ENCODE results near the gene DLGAP1.

The DLGAP1 gene

DNA sequence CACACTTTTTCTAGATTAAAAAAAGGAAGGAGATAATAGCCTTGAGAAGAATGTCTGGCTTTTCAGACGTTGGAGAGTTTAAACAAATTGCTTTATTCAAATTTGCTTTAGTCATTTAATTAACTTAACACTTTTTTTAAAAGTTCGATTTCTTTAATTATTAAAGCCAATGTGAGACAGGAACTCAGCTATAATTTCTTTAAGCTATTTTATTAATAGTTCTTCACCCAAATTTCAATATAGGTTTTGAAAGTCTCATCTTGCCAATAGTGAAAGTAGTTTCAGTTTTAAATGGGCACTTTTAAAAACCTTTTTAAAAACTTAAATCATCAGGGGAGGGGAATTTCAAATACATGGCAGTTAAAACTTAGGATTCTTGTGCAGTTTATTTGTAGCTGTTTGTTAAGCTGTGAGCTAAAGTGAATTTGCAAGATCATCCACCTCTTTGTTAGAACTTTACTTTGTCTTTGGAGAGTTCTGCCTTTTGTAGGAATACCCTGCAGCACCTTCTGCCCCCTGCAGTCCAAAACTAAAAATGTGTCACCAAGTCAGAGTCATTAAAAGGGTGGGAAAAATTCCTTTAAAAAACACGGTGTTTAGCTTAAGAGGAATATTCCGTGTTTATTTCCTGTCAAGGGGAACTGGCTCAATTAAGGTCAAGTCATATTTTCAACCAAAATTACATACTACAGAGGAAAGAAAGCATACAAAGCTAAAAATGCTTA, 1000.6 kb downstream of the DLGAP1 start:
- DNase-seq (ENCODE audit: low spot score), result peak; percentile 28

DNA sequence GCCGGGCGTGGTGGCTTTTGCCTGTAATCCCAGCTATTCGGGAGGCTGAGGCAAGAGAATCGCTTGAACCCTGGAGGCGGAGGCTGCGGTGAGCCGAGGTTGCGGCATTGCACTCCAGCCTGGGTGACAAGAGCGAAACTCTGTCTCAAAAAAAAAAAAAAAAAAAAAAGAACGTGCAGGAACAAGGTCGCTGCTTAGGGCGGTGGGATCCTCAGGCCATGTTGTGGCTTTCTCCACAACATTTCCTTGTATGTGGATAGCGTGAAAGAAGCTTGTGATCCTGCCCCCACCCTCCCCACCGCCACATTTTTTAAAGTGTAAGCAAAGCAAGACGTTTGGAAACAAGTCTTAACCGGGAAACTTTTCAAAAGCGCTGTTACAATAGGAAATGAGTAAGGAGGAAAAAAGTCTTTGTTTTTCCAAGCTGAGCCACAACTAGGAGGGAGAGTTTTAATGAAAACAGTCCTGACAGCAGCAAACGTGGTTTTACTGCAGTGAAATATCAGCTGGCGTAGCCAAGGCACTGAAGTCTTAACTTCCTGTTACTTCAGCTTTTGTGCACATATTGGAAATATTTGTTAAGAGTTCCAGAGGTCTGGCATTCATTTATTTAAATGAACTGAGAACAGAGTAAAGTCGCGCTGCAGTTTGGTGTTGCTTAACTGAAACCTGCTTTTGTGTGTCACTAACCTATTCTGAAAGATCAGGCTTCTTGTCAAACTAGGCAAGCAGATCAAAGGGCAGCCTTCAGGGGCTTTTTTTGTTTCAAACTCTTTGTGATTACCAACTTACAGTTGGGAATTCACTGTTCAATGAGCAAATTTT, 1001.4 kb downstream of the DLGAP1 start:
- no peak for DNase-seq (ENCODE audit: low spot score)

DNA sequence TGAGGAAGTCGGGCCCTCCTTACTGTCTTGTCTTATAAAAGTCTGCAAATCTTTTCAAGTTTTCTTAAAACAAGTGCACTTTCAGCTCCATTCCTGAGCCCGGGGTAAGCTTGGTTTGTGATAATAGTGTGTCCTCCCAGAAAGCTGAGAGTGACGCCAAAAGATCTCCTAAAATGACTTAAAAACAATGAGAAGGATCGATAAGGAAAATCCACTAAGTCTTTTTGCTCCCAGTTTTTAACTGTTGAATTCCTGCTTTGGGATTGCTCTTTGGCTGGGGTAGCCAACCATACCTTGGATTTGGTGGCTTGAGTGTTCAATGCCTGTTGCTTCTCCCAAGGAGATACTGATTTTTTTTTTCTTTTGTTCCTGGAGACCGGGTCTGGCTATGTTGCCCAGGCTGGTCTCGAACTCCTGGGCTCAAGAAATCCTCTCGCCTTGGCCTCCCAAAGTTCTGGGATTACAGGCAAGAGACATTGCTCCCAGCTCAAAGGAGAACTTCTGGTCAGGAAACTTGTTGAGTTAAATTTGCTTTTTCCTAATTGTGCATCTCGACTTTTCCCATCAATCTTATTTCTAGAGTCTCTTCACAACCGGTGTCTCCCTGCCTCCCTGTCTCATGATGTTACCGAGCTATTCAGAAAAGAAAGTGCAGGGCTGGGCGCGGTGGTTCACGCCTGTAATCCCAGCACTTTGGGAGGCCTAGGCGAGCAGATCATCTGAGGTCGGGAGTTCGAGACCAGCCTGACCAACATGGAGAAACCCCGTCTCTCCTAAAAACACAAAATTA, 1002.2 kb downstream of the DLGAP1 start:
- no peak for DNase-seq (ENCODE audit: low spot score)

DNA sequence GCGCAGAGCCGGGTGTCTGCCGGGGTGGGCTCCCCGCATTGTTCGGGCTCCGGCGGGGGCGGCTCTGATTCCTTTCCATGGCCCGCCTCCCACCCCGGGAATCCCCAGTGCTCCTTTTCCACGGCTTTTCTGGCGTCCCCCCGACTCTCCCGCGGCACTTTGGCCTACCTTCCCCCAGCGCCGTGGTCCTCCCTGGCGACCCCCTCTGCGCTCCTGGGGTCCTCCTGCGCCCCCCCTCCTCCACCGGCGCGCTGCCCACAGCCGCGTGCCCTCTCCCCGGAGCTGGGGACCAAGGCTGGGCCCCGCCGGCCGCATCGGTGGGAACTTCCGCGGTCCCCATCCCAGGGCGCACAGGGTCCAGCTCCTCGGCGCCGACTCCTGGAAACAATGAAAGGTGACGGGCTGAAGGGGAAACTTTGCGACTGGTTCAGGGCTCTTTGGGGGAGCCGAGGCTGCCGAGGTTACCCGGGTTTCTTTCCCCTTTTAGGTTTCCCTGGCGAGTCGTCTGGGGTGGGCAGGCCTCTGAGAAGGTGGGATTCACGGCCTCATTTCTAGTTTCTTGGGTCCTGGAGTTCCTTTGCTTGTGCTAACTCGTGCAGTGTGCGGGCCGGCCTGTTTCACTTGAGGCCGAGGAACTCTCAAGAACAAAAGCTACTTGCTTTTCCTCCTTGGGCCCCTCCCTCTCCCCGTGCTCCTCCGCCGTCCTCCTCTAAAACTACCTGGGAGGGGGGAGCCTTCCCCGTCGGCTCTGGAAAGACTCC, 1002.9 kb downstream of the DLGAP1 start:
- no peak for DNase-seq (ENCODE audit: low spot score)

DNA sequence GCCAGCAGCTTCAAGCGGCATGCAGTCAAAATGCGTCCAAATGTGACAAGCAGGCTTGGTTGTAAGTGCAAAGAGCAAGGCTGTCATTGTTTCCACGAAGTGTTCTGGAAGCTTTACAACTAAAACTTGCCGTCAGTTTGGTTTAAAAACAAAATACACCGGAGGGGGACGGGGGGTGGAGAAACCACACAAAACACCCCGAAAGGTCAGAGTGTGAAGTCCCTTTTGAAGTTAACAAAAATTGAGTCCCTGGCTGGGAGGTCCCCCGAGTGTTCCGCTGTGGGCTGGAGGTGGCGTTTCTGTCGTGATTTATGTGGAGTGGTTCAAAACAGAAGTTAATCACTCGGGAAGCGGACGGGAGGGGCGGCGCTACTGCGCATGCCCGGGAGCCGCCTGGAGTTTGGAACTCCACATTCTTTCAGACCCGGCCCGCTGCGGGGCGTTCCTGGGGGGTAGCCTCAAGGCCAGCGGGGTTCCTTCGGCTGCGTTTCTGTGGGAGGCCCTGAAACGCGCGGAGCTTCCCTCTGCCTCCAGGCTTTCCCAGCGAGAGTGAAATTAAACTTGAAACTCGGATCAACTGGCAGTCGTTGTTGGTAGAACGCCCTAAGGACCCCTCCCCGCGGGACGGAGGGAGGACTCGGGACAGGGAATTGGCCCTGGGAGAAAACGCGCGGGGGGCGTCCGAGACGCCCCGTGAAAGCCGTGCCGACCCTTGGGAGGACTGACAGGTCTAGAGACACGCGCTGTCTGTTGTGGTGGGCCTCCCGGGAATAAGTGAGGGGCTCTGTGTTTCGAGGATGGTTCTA, 1003.7 kb downstream of the DLGAP1 start:
- DNase-seq (ENCODE audit: low spot score), result peak; percentile 65

DNA sequence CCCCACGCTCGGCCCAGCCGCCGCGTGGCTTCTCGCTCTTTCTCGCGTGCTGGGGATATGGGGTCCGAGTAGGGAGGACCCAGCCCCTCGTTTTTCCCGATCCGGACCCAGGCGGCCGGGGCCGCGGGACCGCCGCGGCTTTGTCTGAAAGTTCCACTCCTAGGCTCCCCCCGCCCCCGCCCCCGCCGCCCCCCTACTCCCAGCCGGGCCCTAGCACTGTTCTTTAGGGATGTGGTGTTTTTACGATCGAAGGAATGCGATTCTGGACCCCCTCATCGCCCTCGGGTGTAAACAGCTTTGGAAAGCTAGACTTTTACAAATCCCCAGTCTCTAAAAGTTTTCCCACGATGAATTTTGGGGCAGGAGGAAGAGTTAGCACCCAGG, 1004.3 kb downstream of the DLGAP1 start:
- DNase-seq (ENCODE audit: low spot score), result no peak

DNA sequence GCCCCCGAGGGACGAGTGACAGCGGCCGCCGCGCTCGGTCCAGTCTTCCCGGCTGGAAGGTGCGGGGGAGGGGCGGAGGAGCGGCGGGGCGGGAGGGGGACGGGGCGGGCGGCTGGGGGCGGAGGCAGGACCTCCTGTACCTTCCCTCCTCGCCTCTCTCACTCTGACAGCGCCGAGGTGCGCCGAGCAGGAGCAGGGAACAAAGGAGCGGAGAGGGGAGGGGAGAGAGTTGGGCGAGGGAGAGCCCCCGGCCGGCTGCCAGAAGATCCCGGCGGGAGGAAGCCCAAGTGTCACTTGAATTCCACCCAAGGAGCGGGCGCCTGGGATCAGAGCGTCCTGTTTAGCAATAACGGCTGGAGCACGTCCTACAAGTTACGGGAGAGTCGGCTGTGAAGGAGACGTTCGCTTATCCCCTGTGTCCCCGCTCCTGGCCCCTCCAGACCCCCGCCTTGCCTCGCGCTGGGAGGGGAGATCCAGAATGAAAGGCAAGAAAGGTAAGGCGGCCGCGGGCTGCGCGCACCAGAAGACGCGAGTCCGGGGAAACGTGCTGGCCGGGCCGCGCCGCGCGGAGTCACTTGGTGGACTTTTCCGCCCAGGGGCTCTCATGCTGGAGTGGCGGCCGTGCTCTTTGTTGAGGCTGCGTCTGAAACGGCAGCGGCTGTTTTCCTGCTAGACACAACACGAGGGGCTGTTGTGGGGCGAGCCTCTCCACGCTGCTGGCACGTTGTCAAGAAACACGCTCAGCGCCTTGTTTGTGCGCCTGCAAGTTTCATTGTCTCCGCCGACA, 1004.9 kb downstream of the DLGAP1 start, which contains the start of gene TGIF1:
TSS of gene TGIF1 (plus strand) at position 161 of the 787 bp plus-strand sequence. CDS start at position 479, 318 bp downstream.
- DNase-seq (ENCODE audit: low spot score), result peak; percentile 67

DNA sequence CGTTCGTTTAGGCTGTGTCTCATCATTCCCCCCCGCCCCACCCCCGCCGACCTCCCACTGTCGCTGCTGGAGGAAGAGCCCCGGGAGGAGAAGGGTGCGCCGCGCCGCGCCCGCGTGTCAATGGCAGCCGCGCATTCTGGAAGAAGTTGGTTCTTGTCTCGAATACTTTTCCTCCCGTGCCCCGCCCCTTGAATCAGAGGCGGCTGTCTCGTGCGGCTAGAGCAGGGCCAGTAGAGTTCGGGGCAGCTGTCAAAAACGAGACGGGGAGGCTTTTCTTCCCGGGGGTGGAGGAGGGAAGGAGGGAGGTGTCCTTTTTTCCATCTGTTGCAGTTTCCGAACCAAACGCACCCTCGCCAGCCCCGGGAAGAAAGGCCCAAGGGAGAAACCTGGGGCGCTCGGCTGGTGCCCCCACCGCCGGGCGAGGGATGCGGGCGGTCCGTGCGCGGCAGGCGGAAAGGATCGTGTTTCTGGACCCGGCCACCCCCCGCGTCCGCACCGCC, 1005.5 kb downstream of the DLGAP1 start:
- DNase-seq (ENCODE audit: low spot score), result peak; percentile 51

DNA sequence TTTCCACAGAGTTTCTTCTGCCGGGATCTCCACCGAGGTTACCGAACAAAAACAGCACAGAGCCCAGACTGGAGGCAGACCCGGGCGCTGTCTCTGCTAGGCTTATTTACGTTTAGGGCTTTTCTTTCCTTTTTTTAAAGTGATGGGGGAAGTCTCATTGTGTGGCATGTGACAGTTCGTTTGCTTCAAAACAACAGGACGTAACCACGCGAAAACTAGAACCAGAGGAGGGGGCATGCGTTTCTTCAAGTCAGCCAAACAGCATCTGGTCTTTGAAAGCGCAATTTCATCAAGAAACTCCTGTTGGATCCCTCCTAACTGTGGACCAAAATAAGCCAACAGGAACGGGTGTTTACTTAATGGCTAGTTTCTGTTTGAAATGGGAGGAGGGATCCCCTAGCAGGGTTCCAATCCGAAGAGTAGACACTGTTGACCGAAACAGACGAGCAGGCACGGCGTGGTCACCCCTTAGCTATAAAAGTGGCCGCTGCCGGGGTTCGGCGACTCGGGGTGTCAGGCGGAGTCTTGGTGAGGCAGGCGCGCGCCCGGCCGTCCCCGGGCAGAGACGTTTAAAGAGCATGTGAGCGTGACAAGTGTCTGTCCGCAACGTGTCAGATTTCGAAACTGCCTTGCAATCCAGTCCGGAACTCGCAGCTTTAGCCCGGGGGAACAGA, 1006.1 kb downstream of the DLGAP1 start:
- DNase-seq (ENCODE audit: low spot score), result peak; percentile 21

DNA sequence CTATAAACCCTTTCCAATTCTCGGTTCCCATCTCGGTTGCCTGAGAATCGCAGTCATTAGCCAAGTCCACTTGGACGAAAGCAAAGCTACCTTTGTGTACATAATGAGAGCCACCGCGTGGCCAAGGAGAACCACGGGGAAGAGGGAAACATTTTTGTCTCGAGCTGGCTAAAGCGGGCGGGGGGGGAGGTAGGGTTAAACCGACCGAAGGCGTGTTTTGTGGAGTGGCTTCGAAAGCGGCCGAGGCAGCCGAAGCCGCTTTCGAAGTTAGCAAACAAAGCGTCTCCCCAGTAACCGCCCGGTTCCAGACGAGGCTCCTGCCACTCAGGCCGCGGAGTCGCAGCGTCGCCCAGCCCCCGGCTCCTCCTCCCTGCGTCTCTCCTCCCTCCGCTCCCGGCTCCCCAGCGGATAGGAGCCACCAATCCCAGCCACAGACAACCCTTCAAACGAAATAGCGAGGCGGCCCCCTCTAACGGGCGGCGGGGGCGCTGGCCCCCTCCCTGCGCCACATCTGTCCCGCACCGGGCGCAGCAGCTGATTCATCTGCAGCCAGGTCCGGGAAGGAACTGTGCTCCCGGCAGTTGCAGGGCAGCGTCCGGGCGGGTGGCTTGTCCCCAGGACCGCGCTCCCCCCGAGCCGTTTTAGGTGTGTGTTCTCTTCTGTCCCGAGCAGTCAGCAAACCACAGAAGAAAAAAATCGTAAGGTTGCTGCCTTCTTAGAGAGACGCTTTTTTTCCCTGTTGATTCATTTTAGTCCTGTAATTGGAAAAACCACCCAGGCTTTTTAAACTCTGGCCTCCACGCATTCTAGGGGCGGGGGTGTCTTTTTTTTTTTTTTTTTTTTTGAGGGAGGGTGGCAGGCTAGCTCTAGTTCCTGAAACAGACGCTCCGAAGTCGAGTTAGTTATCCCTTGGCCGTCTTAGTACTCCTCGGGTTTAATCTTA, 1006.9 kb downstream of the DLGAP1 start:
- DNase-seq (ENCODE audit: low spot score), result peak; percentile 90

DNA sequence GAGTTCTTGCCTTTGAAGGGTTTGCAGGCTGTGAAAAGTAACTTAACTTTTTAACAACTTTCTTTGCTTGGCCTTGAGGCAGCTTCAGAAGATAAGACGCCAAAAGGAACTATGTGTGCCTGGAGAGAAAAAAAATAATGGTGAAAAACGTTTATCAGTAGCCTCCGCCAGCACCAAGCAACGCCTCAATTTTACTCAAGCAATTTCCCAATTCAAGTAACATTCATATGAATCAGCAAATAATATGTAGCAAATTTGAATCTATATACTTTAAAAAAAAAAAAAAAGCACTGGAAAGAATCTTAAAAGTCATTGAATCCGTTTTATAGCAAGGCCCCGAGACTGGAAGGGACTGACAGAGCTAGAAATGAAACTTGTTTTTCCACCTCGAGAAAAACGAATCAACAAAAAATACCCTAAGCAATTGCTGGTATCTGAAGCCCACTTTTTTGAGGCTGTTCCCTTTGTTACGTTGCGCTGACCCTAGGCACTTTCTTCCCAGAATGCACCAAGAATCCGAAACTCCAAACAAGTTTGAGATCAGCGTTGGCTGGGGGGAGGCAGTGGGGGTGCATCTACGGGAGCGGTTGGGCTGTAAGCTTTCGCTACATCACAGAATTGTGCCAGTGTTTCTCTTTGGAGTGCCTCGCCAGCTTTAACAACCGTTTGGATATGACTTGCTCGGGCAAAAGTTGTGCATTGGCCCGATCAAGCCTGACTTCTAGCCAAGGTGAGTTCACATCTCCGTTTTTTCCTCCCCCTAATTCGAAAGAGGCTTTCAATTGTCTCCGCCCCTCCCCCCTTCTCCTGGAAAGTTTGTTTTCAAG, 1007.8 kb downstream of the DLGAP1 start:
- DNase-seq (ENCODE audit: low spot score), result peak; percentile 15

Small RNA genes lying within 50 kb of the gene (small RNA-seq; reads per million reads assigned to genes)
- gene AP005208.1 (0 reads per million in 2 experiments), gene AP005403.1 (0 reads per million in 2 experiments), gene MIR6718 (0 reads per million in 2 experiments), gene RN7SL39P (0 to 0.04 reads per million in 2 experiments), gene RNU6-831P (0 reads per million in 2 experiments)
